H1 (cell line): ENCODE results near the gene MCOLN3. TPM values are rescaled to one million over a fixed set of nuclear protein-coding genes. Genes with fewer than 3 reads are reported as not detected.

Experiments
- ASH2L ChIP-seq: fragments of 200-600, 300-600 bp; sonication (generic); IDR thresholded peaks from one replicate; pipeline ENCODE4 v1.7.1; 2017; ENCODE audit warnings: low read length
- BCL11A ChIP-seq, 2 experiments: IDR thresholded peaks; one replicate each; pipeline ENCODE4 v1.6.1; 2011; ENCODE audit warnings: low read depth in 2 of 2, low read length in 2 of 2, mild to moderate bottlenecking in 2 of 2
- CBX8 ChIP-seq: fragments of 300-800, 300-1000 bp; sonication (generic); IDR thresholded peaks from 2 replicates; pipeline ENCODE4 v1.7.1; 2016; ENCODE audit warnings: low read depth, low read length, borderline replicate concordance
- CEBPB ChIP-seq: IDR thresholded peaks from 2 replicates; pipeline ENCODE4 v1.6.1; 2012; ENCODE audit warnings: low read depth, low read length
- CHD1 ChIP-seq: IDR thresholded peaks from 2 replicates; pipeline ENCODE4 v1.6.1; 2012; ENCODE audit warnings: low read depth, low read length, improper control_type of control experiment
- CHD7 ChIP-seq: fragments of 300-600 bp; sonication (generic); IDR thresholded peaks from 2 replicates; pipeline ENCODE4 v1.7.1; 2012; ENCODE audit warnings: low read length, moderate library complexity, mild to moderate bottlenecking, inconsistent platforms; ENCODE audit not compliant: insufficient replicate concordance
- EGR1 ChIP-seq: IDR thresholded peaks from 2 replicates; pipeline ENCODE4 v1.6.1; 2011; ENCODE audit warnings: low read depth, low read length, borderline replicate concordance
- KDM4A ChIP-seq: IDR thresholded peaks from one replicate; pipeline ENCODE4 v1.7.1; 2012; ENCODE audit warnings: low read depth, mild to moderate bottlenecking, moderate library complexity, low read length, inconsistent platforms; ENCODE audit not compliant: severe bottlenecking
- RNF2 ChIP-seq: fragments of 200-900, 300-1000 bp; sonication (generic); IDR thresholded peaks from 2 replicates; pipeline ENCODE4 v1.7.1; 2016; ENCODE audit warnings: borderline replicate concordance, low read depth, mild to moderate bottlenecking, antibody characterized with exemption, low read length; ENCODE audit not compliant: poor library complexity, severe bottlenecking; ENCODE audit errors: missing control alignments
- SP4 ChIP-seq: IDR thresholded peaks from 2 replicates; pipeline ENCODE4 v1.6.1; 2012; ENCODE audit warnings: low read length, inconsistent platforms
- polyA plus RNA-seq, 7 experiments: library from polyadenylated mRNA; depleted of rRNA in 3 of 7; stranded (reverse) in 5 of 7; unstranded in 2 of 7; fragments of >200 nt in 5 of 7; fragments of 200-250 nt in 2 of 7; gene quantifications; 1 replicate in 5 of 7; 2 replicates in 1 of 7; 4 replicates in 1 of 7; pipeline versions ENCODE4 v1.2.1 to v1.2.3, GENCODE V29; 2011 to 2013; ENCODE audit warnings: missing spikeins in 2 of 7, mixed read lengths in 2 of 7
- total RNA-seq: library from RNA; stranded (reverse); fragmentation: NEBNext Ultra II Directional; extraction: Animal tissue kit (Norgen Biotek cat#: 25700); gene quantifications from 2 replicates; pipeline ENCODE4 v1.2.1, GENCODE V29; 2021

The MCOLN3 gene
- total and polyA plus RNA-seq, 2 of the 8 experiments (the other 6 are each of a cell fraction or from before 2014, with no cell fraction given) = 3.8 to 4.9 TPM

- TF ChIP-seq CHD7 (no peak), CEBPB (no peak), BCL11A (IDR thresholded peaks at IDR 0.05; ENCODE audit: low read depth in 2 of 2, low read length in 2 of 2) (no peak), SP4 (no peak), KDM4A (no peak), EGR1 (no peak), CHD1 (no peak), ASH2L (no peak), RNF2 (no peak), CBX8 (no peak)
- TF ChIP-seq, all 59 proteins: peak for 0
Measured at GRCh38 chr1:85033221-85033620, 15.1 kb downstream of the MCOLN3 start (continued).
